Skeletal muscle tissue (tissue), 4 donors: ENCODE measurements around the gene PTK6. TPM values are rescaled to one million over a fixed set of nuclear protein-coding genes. Genes with fewer than 3 reads are reported as not detected.

Experiments
- H3K27ac ChIP-seq: one replicate; pipeline ENCODE4 v1.7.0; 2013; ENCODE audit warnings: mild to moderate bottlenecking, low read depth, low read length, inconsistent platforms
- H3K27me3 ChIP-seq, 3 donors: one replicate each; pipeline ENCODE4 v1.7.0; 2013; ENCODE audit warnings: low read length in 3 of 3; ENCODE audit not compliant: control insufficient read depth in 3 of 3, insufficient read depth in 3 of 3
- H3K36me3 ChIP-seq, 3 donors: one replicate each; pipeline ENCODE4 v1.7.0; 2013; ENCODE audit warnings: low read length in 3 of 3; ENCODE audit not compliant: control insufficient read depth in 3 of 3, insufficient read depth in 3 of 3
- H3K4me1 ChIP-seq, 3 donors: one replicate each; pipeline ENCODE4 v1.7.0; 2013; ENCODE audit warnings: low read length in 3 of 3, mild to moderate bottlenecking in 3 of 3; ENCODE audit not compliant: control insufficient read depth in 3 of 3, insufficient read depth in 3 of 3
- H3K4me3 ChIP-seq, 3 donors: one replicate each; pipeline ENCODE4 v1.7.0; 2013; ENCODE audit warnings: low read length in 3 of 3
- H3K9ac ChIP-seq, 3 donors: one replicate each; pipeline ENCODE4 v1.7.0; 2013; ENCODE audit warnings: low read length in 3 of 3, mild to moderate bottlenecking in 3 of 3, moderate library complexity in 2 of 3, low read depth in 1 of 3
- H3K9me3 ChIP-seq, 3 donors: one replicate each; pipeline ENCODE4 v1.7.0; 2013; ENCODE audit warnings: low read length in 3 of 3; ENCODE audit not compliant: control insufficient read depth in 3 of 3
- total RNA-seq: library from RNA; depleted of rRNA; stranded (reverse); fragments of >200 nt; gene quantifications from one replicate; pipeline ENCODE4 v1.2.3, GENCODE V29; 2014
- donor health status: Osteomylitis.

The PTK6 gene
- total RNA-seq, 1 donor from 2014 or later, result not detected

DNA sequence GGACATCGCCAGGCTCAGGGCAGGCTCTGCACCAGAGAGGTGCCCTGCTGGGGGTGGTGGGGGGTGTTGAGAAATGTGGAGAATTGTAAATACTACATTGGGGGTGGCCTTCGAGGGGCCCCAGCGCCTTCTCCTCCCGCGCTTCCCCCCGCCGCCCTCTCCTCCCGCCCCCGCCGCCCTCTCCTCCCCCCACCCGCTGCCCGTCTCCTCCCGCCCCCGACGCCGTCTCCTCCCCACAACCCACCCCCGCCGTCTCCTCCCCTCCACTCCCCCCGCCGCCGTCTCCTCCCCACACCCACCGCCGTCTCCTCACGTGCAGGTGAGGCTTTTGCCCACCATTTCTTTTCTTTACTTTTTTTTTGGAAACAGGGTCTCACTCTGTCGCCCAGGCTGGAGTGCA, 11.8 kb upstream of the PTK6 start:
- H3K9me3 ChIP-seq, result no peaks in the 10 kb centered on the region
- peaks cover 56 to 66% (median 62%) of the 10 kb centered on the region in 3 donors for H3K27me3 ChIP-seq
- no peak overlapping the region for H3K4me3 ChIP-seq

DNA sequence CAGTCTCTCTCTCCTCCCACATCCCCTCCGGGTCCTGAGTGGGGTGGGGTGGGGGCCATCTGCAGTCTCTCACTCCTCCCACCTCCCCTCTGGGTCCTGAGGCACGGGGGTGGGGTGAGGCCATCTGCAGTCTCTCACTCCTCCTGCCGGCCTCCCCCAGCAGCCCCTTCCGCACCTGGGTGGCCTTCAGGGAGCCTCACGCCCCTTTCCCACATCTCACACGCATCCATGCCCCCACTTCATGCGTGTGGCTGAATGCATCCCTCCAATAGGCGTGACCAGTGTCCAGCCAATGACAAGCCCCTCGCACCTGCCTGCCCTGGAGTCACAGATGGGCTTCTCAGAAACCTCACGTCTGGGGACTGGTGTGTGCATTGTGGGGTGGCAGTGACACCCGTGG, 11.4 kb upstream of the PTK6 start:
- Histone ChIP-seq H3K9ac (no peak overlapping the region), H3K36me3 (no peaks in the 10 kb centered on the region), H3K4me1 (no peaks in the 10 kb centered on the region), H3K4me3 (no peak overlapping the region), H3K27me3 (peaks cover 56 to 68% (median 62%) of the 10 kb centered on the region in 3 donors), H3K27ac (no peak overlapping the region), H3K9me3 (no peaks in the 10 kb centered on the region)

More for the DNA sequence above, 11.8 kb upstream of the PTK6 start:
- no peaks in the 10 kb centered on the region for H3K36me3 ChIP-seq
- H3K9ac ChIP-seq, result no peak overlapping the region
- no peak overlapping the region for H3K27ac ChIP-seq
- H3K4me1 ChIP-seq, result no peaks in the 10 kb centered on the region

DNA sequence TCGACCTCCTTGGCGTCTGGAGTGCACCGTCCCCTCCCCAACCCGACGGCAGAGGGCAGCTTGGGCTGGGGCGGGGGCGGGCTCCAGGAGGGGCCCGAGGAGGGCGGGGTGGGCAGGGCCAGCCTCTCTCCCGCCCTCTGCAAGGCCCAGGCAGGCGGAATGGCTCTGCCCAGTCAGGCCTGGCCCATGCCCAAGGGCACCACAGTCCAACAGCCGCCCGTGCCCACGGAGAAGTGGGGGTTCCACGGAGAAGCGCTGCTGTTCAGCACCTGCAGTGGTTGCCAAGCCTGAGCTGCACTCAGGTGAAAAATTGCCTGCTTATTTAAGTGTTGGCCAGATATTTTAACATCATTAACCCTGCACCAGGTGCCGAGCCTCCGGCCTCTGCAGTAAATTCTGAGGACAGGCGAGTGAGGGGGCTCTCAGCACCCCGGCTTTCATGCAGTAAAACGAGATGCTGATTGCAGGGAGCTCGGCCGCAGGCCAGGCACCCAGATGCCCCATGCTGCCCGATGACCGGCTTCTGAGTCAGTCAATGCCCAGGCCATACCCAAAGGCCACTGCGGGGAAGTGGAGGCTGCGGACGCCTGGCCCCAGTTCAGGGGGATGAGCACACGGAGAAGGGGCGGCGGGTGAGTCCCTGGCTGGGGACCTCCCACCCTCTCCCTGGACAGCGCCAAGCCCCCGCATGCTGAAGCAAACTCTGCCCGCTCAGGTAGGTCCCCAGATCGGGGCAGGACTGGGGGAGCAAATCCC, 10.7 kb upstream of the PTK6 start, which contains the start of gene SRMS:
TSS of gene SRMS (minus strand) at position 25 of the 756 bp plus-strand sequence. CDS start 286 bp downstream, outside the sequence.
- Histone ChIP-seq H3K36me3 (no peaks in the 10 kb centered on the region), H3K4me1 (no peaks in the 10 kb centered on the region), H3K27ac (no peak within 1 kb of the TSS), H3K9ac (no peak within 1 kb of the TSS), H3K9me3 (no peaks in the 10 kb centered on the region), H3K4me3 (no peak within 1 kb of the TSS), H3K27me3 (peaks cover 53 to 70% (median 58%) of the 10 kb centered on the region in 3 donors)

DNA sequence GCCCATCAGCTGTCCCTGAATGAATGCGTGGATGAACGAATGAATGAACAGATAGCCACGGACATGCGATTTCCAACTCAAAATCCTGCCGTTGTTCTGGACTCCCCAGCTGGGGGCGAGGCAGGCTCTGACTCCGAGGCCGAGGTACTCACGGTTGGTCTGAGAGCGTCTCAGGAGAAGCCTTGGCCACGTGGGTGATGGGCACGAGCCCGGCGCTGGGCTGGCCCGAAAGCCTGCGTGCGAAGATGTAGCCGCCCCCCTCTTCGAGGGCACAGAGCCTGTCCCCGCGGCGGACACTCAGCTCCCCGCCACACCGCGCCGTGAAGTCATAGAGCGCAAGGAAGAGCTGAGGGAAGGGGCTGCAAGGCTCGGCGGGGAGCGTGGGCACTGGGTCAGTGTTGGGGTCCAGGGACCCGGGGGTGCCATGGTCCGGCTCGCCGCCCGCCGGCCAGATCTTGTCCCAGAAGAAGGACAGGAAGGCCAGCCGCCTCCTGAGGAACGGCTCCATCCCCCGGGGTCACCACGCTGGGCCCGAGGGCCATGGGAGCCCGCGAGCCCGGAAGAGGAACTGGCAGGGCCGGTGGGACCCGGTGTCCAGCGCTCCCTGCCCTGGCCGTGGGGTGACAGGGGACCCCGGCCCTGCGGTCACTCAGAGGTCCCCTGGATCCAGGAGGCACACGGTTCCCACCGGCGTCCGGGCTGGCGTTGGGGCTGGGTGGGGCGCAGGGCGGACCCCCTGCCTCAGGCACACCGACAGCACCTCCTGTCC, 10.0 kb upstream of the PTK6 start:
- Histone ChIP-seq H3K36me3 (no peaks in the 10 kb centered on the region), H3K27ac (no peak overlapping the region), H3K27me3 (peaks cover 45 to 65% (median 51%) of the 10 kb centered on the region in 3 donors), H3K4me3 (no peak overlapping the region), H3K4me1 (no peaks in the 10 kb centered on the region), H3K9ac (no peak overlapping the region), H3K9me3 (no peaks in the 10 kb centered on the region)

DNA sequence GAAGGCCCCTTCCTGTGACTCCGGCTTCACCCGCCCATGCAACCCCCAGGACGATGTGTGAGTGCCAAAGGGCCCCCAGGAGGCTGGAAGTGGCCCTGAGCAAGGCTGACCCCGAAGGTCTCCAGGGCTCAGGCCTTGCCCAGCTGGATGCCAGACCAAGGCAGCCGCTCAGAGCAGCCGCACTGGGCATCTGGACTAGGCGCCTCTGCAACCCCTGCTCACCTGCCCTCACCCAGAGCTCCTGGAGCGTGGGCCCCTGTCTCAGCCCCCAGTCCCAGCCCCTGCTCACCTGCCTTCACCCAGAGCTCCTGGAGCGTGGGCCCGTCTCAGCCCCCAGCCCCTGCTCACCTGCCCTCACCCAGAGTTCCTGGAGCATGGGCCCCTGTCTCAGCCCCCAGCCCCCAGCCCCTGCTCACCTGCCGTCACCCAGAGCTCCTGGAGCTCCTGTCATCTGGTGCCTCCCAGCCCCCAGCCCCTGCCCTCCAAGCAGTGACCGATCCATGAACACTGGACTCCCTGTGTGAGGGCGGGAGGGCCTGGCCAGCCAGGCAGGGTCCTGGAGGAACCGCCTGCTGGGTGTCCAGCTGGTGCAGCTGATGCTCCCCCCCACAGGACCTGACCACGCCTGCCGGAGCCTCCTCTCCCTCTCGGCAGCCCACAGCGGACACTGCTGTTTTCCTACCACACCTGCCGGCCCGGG, 9.2 kb upstream of the PTK6 start:
- Histone ChIP-seq H3K9ac (no peak overlapping the region), H3K9me3 (no peaks in the 10 kb centered on the region), H3K4me3 (no peak overlapping the region), H3K27me3 (peaks cover 44 to 65% (median 48%) of the 10 kb centered on the region in 3 donors), H3K27ac (no peak overlapping the region), H3K36me3 (no peaks in the 10 kb centered on the region), H3K4me1 (no peaks in the 10 kb centered on the region)

DNA sequence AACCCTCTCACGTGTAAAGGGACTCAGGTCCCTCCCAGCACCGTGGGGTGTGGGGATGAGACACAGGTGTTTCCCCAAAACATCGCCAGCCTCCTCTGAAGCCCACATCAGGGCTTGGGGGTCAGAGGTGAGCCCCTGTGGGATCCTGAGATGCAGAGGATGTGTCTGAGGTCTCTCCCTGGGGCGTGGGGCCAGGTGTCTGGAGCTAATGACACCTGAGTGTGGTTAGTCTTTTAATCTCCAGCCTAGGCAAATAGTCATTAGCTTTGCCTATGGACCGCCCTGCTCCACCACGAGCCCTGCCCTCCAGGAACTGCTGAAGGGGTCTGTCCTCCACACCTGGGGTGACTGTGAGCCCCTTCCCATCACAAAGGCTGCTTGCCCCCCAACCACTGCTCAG, 8.6 kb upstream of the PTK6 start:
- Histone ChIP-seq H3K36me3 (no peaks in the 10 kb centered on the region), H3K9ac (no peak overlapping the region), H3K27me3 (peaks cover 39 to 62% (median 45%) of the 10 kb centered on the region in 3 donors), H3K9me3 (no peaks in the 10 kb centered on the region), H3K4me3 (no peak overlapping the region), H3K4me1 (no peaks in the 10 kb centered on the region), H3K27ac (no peak overlapping the region)

DNA sequence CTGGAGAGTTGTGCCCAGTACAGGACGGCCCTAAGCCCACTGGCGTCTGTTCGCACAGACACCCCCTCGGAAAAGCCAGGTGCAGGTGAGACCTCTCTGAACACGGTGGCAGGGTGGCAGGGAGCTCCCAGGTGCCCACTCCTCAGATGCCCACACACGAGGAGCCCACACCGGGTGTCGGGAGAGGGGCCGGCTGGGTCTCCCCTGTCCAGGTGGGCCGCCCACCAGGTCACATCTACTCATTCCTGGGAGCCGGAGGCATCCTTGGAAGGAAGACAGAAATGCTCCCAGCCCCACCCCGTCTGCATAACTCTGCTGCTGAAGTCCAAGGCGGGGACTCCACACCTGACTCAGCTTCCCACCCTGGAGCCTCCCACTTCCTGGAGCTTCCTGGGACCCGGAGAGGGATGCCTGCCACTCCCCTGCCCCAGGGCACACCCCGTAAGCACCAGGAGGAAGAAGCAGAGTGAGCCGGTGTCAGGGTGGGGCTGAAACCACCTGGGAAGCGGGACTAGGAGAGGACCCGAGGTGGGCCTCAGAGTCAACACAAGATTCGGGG, 7.9 kb upstream of the PTK6 start:
- H3K9ac ChIP-seq, result no peak overlapping the region
- H3K27ac ChIP-seq, result no peak overlapping the region
- peaks cover 34 to 61% (median 49%) of the 10 kb centered on the region in 3 donors for H3K27me3 ChIP-seq
- no peaks in the 10 kb centered on the region for H3K9me3 ChIP-seq
- H3K4me3 ChIP-seq, result no peak overlapping the region
- H3K4me1 ChIP-seq, result no peaks in the 10 kb centered on the region
- no peaks in the 10 kb centered on the region for H3K36me3 ChIP-seq

DNA sequence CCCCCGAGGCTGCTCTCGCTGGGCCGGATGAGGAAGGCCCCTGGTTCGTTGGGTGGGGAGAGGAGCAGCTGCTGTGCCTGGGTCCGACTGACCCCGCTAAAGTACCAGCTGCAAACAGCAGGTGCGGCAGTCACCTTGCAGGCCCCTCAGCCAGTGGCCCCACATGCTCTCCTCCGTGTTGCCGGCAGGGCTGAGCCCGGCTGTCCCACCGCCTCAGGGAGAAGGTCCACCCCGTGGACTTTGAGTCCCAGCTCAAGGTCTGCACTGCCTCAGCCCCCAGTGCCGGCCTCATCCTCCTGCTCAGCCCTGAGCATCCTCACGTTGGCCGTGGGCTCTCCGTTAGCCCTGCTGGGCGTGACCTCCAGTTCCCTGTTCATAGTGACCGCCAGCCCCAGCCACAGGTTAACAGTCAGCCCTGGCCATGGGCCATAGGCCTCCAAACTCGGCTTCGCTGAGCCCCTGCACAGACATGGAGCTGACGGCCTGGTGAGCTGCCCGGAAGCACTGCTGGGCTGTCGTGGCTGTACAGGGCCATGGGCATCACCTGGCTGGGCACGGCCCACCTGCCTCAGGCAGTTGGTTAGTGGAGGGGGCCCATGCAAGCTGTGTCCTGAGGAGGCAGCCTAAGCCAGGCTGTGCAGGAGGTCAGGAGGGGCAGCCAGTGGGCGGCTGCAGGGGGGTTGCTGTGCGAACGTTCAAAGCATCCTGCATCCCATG, 7.2 kb upstream of the PTK6 start:
- Histone ChIP-seq H3K27ac (no peak overlapping the region), H3K4me1 (no peaks in the 10 kb centered on the region), H3K9me3 (no peaks in the 10 kb centered on the region), H3K27me3 (peaks cover 29 to 59% (median 44%) of the 10 kb centered on the region in 3 donors), H3K36me3 (no peaks in the 10 kb centered on the region), H3K9ac (no peak overlapping the region), H3K4me3 (no peak overlapping the region)

DNA sequence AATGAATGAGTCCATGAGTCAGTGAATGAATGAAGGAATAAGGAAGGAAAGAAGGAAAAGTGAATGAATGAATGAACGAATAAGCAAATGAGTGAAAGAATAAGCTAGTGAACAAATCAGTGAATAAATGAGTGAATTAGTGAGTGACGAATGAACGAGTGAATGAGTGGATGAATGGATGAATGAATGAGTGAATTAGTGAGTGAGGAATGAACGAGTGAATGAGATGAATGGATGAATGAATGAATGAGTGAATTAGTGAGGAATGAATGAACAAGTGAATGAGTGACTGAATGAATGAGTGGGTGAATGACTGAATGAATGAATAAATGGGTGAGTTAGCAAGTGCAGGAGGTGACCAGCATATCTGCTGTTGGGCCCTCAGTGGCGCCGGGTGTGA, 6.6 kb upstream of the PTK6 start:
- Histone ChIP-seq H3K4me3 (no peak overlapping the region), H3K9ac (no peak overlapping the region), H3K4me1 (no peaks in the 10 kb centered on the region), H3K27ac (no peak overlapping the region), H3K36me3 (no peaks in the 10 kb centered on the region), H3K27me3 (peaks cover 27 to 55% (median 39%) of the 10 kb centered on the region in 3 donors), H3K9me3 (no peaks in the 10 kb centered on the region)
